B cell (primary cell): Measurements from ENCODE around the gene ANKS1A. TPM values are rescaled to one million over a fixed set of nuclear protein-coding genes. Genes with fewer than 3 reads are reported as not detected.
"Not testable (repeated sequence)": the region's sequence is repeated elsewhere in the genome, so short reads cannot be mapped to it uniquely, and the experiment has no call there.

Experiments used
- ATAC-seq: fragments of 200-7000 bp; cut with Tn5 transposase; one replicate; pipeline ENCODE4 v1.10.0; 2021; ENCODE audit warnings: low read depth, mild to moderate bottlenecking, moderate number of reproducible peaks, moderate library complexity
- CTCF ChIA-PET: fragments of 350-600 bp; sonication (Branson Sonifier 250); formaldehyde crosslinking; loops from one replicate; lab custom pipeline; 2021; ENCODE audit warnings: antibody characterized with exemption, inconsistent platforms; lab: Charles Lee
- POLR2A ChIA-PET: fragments of 350-600 bp; sonication (Branson Sonifier 250); formaldehyde crosslinking; loops from one replicate; lab custom pipeline; 2021; ENCODE audit warnings: antibody characterized with exemption; lab: Charles Lee
- DNase-seq: peaks from one replicate; pipeline ENCODE4 v3.0.0; 2013
- H2AFZ ChIP-seq: 2 replicates; pipeline ENCODE4 v1.6.1; 2012; ENCODE audit warnings: mild to moderate bottlenecking, low read depth, low read length; ENCODE audit not compliant: insufficient read depth, poor library complexity, severe bottlenecking
- H3K27ac ChIP-seq, 2 donors: 1 replicate in 1 of 2; 2 replicates in 1 of 2; pipeline ENCODE4 v1.5.1; 2012 to 2013; ENCODE audit warnings: low read length in 2 of 2, mild to moderate bottlenecking in 2 of 2, moderate library complexity in 1 of 2
- H3K27me3 ChIP-seq, 4 experiments: fragments of 200-600 bp in 1 of 4; sonication (generic) in 1 of 4; replicated peaks in 1 of 4; 1 replicate in 2 of 4; 2 replicates in 2 of 4; pipeline versions ENCODE4 v1.6.1 to v1.7.0; 2013 to 2016; ENCODE audit warnings: low read length in 3 of 4, mild to moderate bottlenecking in 2 of 4, mixed read lengths in 1 of 4, moderate library complexity in 1 of 4; ENCODE audit not compliant: insufficient read depth in 4 of 4, control insufficient read depth in 3 of 4; ENCODE audit errors: control extremely low read depth in 1 of 4
- H3K36me3 ChIP-seq, 2 experiments: replicated peaks in 1 of 2; 1 replicate in 1 of 2; 2 replicates in 1 of 2; pipeline versions ENCODE4 v1.6.1 to v1.7.1; 2013; ENCODE audit warnings: low read length in 1 of 2; ENCODE audit not compliant: insufficient read depth in 2 of 2, control insufficient read depth in 1 of 2; ENCODE audit errors: control extremely low read depth in 1 of 2, extremely low read depth in 1 of 2
- H3K4me1 ChIP-seq, 2 donors: fragments of 200-600 bp in 1 of 2; sonication (generic) in 1 of 2; 1 replicate in 1 of 2; 2 replicates in 1 of 2; pipeline versions ENCODE4 v1.5.1 to v1.6.1; 2013 to 2017; ENCODE audit warnings: low read length in 2 of 2; ENCODE audit not compliant: control insufficient read depth in 2 of 2, insufficient read depth in 2 of 2
- H3K4me2 ChIP-seq: replicated peaks from 2 replicates; pipeline ENCODE3; 2012; ENCODE audit warnings: mild to moderate bottlenecking, low read depth, low read length; ENCODE audit not compliant: poor library complexity, severe bottlenecking
- H3K4me3 ChIP-seq, 5 experiments: fragments of 200-600 bp in 1 of 5; sonication (generic) in 1 of 5; 1 replicate in 3 of 5; 2 replicates in 2 of 5; pipeline versions ENCODE4 v1.5.1 to v1.7.0; 2011 to 2016; ENCODE audit warnings: low read length in 4 of 5, mild to moderate bottlenecking in 4 of 5, low read depth in 2 of 5, control low read depth in 1 of 5, moderate library complexity in 1 of 5; ENCODE audit not compliant: insufficient read depth in 1 of 5; ENCODE audit errors: control extremely low read depth in 1 of 5, extremely low read depth in 1 of 5
- H3K79me2 ChIP-seq: fragments of 200-600 bp; sonication (generic); one replicate; pipeline ENCODE4 v1.6.0; 2016; ENCODE audit warnings: low read length; ENCODE audit not compliant: control insufficient read depth, insufficient read depth
- H3K9ac ChIP-seq: fragments of 200-600 bp; sonication (generic); 2 replicates; pipeline ENCODE4 v1.6.1; 2017; ENCODE audit warnings: mild to moderate bottlenecking, low read length, moderate library complexity
- H3K9me3 ChIP-seq, 3 donors: one replicate each; pipeline versions ENCODE4 v1.6.1 to v1.7.1; 2013; ENCODE audit warnings: low read length in 2 of 3; ENCODE audit not compliant: control insufficient read depth in 2 of 3, insufficient read depth in 1 of 3; ENCODE audit errors: control extremely low read depth in 1 of 3
- H4K20me1 ChIP-seq: 2 replicates; pipeline ENCODE4 v1.6.0; 2012; ENCODE audit warnings: mild to moderate bottlenecking, low read length; ENCODE audit not compliant: insufficient read depth, control insufficient read depth, poor library complexity, severe bottlenecking
- H3K27ac Mint-ChIP-seq: one replicate; pipeline ENCODE4 v1.8.0; 2021; ENCODE audit warnings: mixed read lengths
- H3K27me3 Mint-ChIP-seq: one replicate; pipeline ENCODE4 v1.8.0; 2021; ENCODE audit warnings: mixed read lengths
- H3K4me1 Mint-ChIP-seq: one replicate; pipeline ENCODE4 v1.8.0; 2021; ENCODE audit warnings: mixed read lengths
- H3K4me3 Mint-ChIP-seq: one replicate; pipeline ENCODE4 v1.8.0; 2021; ENCODE audit warnings: mixed read lengths
- H3K9me3 Mint-ChIP-seq: one replicate; pipeline ENCODE4 v1.8.0; 2022; ENCODE audit warnings: mixed read lengths; ENCODE audit not compliant: insufficient read depth
- EZH2 ChIP-seq: IDR thresholded peaks from 2 replicates; pipeline ENCODE4 v1.6.1; 2012; ENCODE audit warnings: borderline replicate concordance, low read depth, mild to moderate bottlenecking, moderate library complexity, low read length; ENCODE audit not compliant: insufficient read depth, poor library complexity, severe bottlenecking
- WGBS: methylation state at CpG from one replicate; pipeline ENCODE4 v1.1.5; 2013; ENCODE audit warnings: missing lambda C conversion rate; ENCODE audit not compliant: insufficient coverage; 5-methylcytosine and 5-hydroxymethylcytosine counted together
- intact Hi-C: fragments of 100-400 bp; cut with micrococcal nuclease; formaldehyde crosslinking; loops from one replicate; pipeline ENCODE4 v1.10.0; 2022
- polyA plus RNA-seq: library from polyadenylated mRNA; depleted of rRNA; stranded (reverse); fragments of >200 nt; gene quantifications from 2 replicates; pipeline ENCODE4 v1.2.3, GENCODE V29; 2012
- total RNA-seq, 2 donors: library from RNA; stranded (reverse); fragments of 120-200 nt in 1 of 2; gene quantifications; 1 replicate in 1 of 2; 2 replicates in 1 of 2; pipeline versions ENCODE4 v1.2.3 to v1.2.4, GENCODE V29; 2013 to 2022
- TF ChIP-seq, protein P1 (sequence below): fragments of 200-600 bp; IDR thresholded peaks from one replicate; pipeline ENCODE4 v1.8.0; 2022; ENCODE audit warnings: antibody characterized with exemption, mild to moderate bottlenecking

ANKS1A gene
- total and polyA plus RNA-seq, 2 donors (not counting 1 experiment from before 2014, with no cell fraction given) = 3.4 to 19.7 TPM

DNA sequence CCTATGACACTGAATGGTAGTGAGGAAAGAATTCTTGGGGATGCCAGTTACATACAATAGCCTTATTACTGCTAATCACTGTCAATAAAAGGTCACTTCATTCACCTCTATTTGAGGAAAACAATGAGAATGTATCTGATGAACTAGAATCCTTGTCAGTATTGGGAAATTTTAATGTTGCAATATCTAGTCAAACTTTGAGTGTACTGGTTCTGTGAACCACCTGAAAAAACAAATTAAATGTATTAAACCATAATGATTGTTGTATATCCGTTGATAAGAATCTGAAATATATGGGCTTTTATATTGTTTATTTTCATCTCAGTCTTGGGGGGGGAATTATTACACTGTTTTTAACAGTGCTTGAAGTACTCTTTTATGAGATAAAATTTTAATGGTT lies 11.8 kb upstream of the ANKS1A start:
- Histone ChIP-seq H4K20me1 (no peaks in the 10 kb centered on the region), H3K4me2 (no peak overlapping the region), H3K4me3 (no peak overlapping the region), H3K79me2 (no peaks in the 10 kb centered on the region), H2AFZ (no peak overlapping the region), H3K9me3 (no peaks in the 10 kb centered on the region), H3K27me3 (no peaks in the 10 kb centered on the region), H3K4me1 (no peaks in the 10 kb centered on the region), H3K27ac (no peak overlapping the region), H3K36me3 (peaks cover 0 to 76% of the 10 kb centered on the region in 2 experiments), H3K9ac (no peak overlapping the region)
- DNase-seq = no peak
- no peak for ATAC-seq
- H3K27me3 Mint-ChIP-seq = no peaks in the 10 kb centered on the region
- WGBS = no CpG with 5 or more reads among the region's 1 CpG
- H3K27ac Mint-ChIP-seq = no peak overlapping the region
- intact Hi-C loops = no loop called here
- H3K9me3 Mint-ChIP-seq = no peaks in the 10 kb centered on the region
- ChIA-PET CTCF (no interaction called here), POLR2A (no interaction called here)
- H3K4me3 Mint-ChIP-seq = no peak overlapping the region
- H3K4me1 Mint-ChIP-seq = no peaks in the 10 kb centered on the region
- TF ChIP-seq, protein P1, sequence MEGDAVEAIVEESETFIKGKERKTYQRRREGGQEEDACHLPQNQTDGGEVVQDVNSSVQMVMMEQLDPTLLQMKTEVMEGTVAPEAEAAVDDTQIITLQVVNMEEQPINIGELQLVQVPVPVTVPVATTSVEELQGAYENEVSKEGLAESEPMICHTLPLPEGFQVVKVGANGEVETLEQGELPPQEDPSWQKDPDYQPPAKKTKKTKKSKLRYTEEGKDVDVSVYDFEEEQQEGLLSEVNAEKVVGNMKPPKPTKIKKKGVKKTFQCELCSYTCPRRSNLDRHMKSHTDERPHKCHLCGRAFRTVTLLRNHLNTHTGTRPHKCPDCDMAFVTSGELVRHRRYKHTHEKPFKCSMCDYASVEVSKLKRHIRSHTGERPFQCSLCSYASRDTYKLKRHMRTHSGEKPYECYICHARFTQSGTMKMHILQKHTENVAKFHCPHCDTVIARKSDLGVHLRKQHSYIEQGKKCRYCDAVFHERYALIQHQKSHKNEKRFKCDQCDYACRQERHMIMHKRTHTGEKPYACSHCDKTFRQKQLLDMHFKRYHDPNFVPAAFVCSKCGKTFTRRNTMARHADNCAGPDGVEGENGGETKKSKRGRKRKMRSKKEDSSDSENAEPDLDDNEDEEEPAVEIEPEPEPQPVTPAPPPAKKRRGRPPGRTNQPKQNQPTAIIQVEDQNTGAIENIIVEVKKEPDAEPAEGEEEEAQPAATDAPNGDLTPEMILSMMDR = no peak
- TF ChIP-seq EZH2 = no peak

DNA sequence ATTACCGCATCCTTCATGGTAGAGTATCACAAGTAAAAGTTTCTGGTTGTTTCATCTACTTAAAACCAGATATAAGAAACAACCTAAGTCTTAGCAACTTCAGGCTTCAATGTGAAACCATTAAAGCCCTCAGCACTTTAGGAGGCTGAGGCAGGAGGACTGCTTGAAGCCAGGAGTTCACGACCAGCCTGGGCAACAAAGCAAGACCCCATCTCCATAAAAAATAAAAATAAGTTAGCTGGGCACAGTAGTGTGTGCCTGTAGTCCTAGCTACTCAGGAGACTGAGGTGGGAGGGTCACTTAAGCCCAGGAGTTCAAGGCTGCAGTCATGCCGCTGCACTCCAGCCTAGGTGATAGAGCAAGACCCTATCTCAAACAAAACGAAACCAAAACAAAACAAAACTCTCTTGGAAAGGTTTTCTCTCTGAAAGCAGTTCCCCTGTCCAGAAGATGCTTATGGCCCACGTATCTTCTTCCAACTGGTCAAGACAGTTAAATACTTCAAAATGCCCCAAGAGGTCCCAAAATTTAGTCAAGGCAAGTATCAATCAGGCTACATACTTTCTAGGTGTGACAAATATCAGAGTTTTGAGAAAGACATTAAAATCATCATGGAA lies 11.1 kb upstream of the ANKS1A start:
- WGBS = no CpG with 5 or more reads among the region's 5 CpGs
- Histone ChIP-seq H3K36me3 (peaks cover 0 to 69% of the 10 kb centered on the region in 2 experiments), H3K4me2 (no peak overlapping the region), H2AFZ (no peak overlapping the region), H4K20me1 (no peaks in the 10 kb centered on the region), H3K9me3 (no peaks in the 10 kb centered on the region), H3K4me3 (no peak overlapping the region), H3K4me1 (no peaks in the 10 kb centered on the region), H3K9ac (no peak overlapping the region), H3K27me3 (no peaks in the 10 kb centered on the region), H3K79me2 (peaks cover 2% of the 10 kb centered on the region), H3K27ac (no peak overlapping the region)
- intact Hi-C loops = no loop called here
- no peak for TF ChIP-seq EZH2
- TF ChIP-seq, protein P1 = no peak
- ChIA-PET CTCF (no interaction called here), POLR2A (no interaction called here)
- Mint-ChIP-seq H3K4me1 (no peaks in the 10 kb centered on the region), H3K27me3 (no peaks in the 10 kb centered on the region), H3K4me3 (no peak overlapping the region), H3K27ac (no peak overlapping the region), H3K9me3 (no peaks in the 10 kb centered on the region)
- ATAC-seq = no peak
- DNase-seq = no peak

DNA sequence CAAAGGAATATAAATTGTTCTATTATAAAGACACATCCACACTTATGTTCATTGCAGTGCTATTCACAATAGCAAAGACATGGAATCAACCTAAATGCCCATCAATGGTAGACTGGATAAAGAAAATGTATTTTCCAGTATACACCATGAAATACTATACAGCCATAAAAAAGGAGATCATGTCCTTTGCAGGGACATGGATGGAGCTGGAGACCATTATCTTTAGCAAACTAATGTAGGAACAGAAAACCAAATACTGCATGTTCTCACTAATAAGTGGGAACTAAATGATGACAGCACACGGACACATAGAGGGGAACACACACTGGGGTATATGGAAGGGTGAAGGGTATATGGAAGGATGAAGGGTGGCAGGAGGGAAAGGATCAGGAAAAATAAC lies 5.0 kb upstream of the ANKS1A start:
- Histone ChIP-seq H3K79me2 (peaks cover 46% of the 10 kb centered on the region), H3K4me1 (peaks cover 8 to 18% of the 10 kb centered on the region in 2 donors), H3K36me3 (peaks cover 0 to 28% of the 10 kb centered on the region in 2 experiments)
- H3K4me3 ChIP-seq, H3K27me3 Mint-ChIP-seq, H3K9me3 ChIP-seq, H3K4me2 ChIP-seq, H3K9me3 Mint-ChIP-seq, DNase-seq, ATAC-seq, CTCF ChIA-PET, H4K20me1 ChIP-seq, H3K9ac ChIP-seq, H2AFZ ChIP-seq, H3K27ac ChIP-seq, H3K27me3 ChIP-seq, H3K27ac Mint-ChIP-seq, H3K4me3 Mint-ChIP-seq: not testable (repeated sequence)
- POLR2A ChIA-PET = interaction anchor here (0.6 kb wide), 1 partner anchor 15 kb away, joined by 13 read pairs; no protein-coding TSS in a partner anchor
- intact Hi-C loops = loop anchor here (10.0 kb wide), 1 partner anchor 649 kb away; the partner anchor contains the start of gene HMGA1
- peaks cover 30% of the 10 kb centered on the region for H3K4me1 Mint-ChIP-seq
- WGBS = no CpG with 5 or more reads among the region's 1 CpG
